NCI-H2107 treated with DMSO at 0.1 percent for 48 hours (cell line): ENCODE data around the gene TM4SF4.

Experiments
- DNase-seq: peaks from one replicate; lab custom pipeline; 2025; ENCODE audit not compliant: unreplicated experiment; lab: John Stamatoyannopoulos, UW

TM4SF4 gene

GRCh38 chr3:149454746-149455145 lies 19.8 kb upstream of the TM4SF4 start:
- no peak for DNase-seq

- no peak for DNase-seq
Observed at GRCh38 chr3:149455366-149455765, 19.1 kb upstream of the TM4SF4 start.

- no peak for DNase-seq
Observed at GRCh38 chr3:149455989-149456388, 18.5 kb upstream of the TM4SF4 start.

- no peak for DNase-seq
Observed at GRCh38 chr3:149459491-149460059, 14.9 kb upstream of the TM4SF4 start.

- DNase-seq, result no peak
Observed at GRCh38 chr3:149460117-149460516, 14.4 kb upstream of the TM4SF4 start.

- DNase-seq, result no peak
Observed at GRCh38 chr3:149462051-149462450, 12.4 kb upstream of the TM4SF4 start.

GRCh38 chr3:149462581-149463011 lies 11.9 kb upstream of the TM4SF4 start:
- DNase-seq, result no peak

GRCh38 chr3:149463921-149464320 lies 10.6 kb upstream of the TM4SF4 start:
- no peak for DNase-seq

- DNase-seq, result no peak
Observed at GRCh38 chr3:149464542-149465328, 9.8 kb upstream of the TM4SF4 start.

- no peak for DNase-seq
Observed at GRCh38 chr3:149465351-149465883, 9.1 kb upstream of the TM4SF4 start.

GRCh38 chr3:149466192-149466591 lies 8.3 kb upstream of the TM4SF4 start:
- DNase-seq, result no peak

- no peak for DNase-seq
Observed at GRCh38 chr3:149468504-149469212, 5.8 kb upstream of the TM4SF4 start.

- DNase-seq, result no peak
Observed at GRCh38 chr3:149470381-149470780, 4.1 kb upstream of the TM4SF4 start.

GRCh38 chr3:149472030-149472797 lies 2.3 kb upstream of the TM4SF4 start:
- no peak for DNase-seq

- DNase-seq, result no peak
Observed at GRCh38 chr3:149473357-149474249, 894 bp upstream of the TM4SF4 start.

GRCh38 chr3:149475451-149476060 lies 1.1 kb downstream of the TM4SF4 start:
- no peak for DNase-seq

GRCh38 chr3:149476225-149476624 lies 1.7 kb downstream of the TM4SF4 start:
- no peak for DNase-seq

- no peak for DNase-seq
Observed at GRCh38 chr3:149479621-149480325, 5.3 kb downstream of the TM4SF4 start.
